IPS DF 19.7 (cell line): Measurements from ENCODE around the gene L3MBTL3.
"Not testable (repeated sequence)": the region's sequence is repeated elsewhere in the genome, so short reads cannot be mapped to it uniquely, and the experiment has no call there.

Experiments used
- DNase-seq: peaks from one replicate; pipeline ENCODE4 v3.0.0-alpha.2; 2013; ENCODE audit warnings: low read depth, low spot score

The L3MBTL3 gene

GRCh38 chr6:130075879-130076460 lies 57.6 kb downstream of the L3MBTL3 start:
- no peak for DNase-seq

GRCh38 chr6:130076512-130076911 lies 58.1 kb downstream of the L3MBTL3 start:
- DNase-seq, result no peak

- DNase-seq, result no peak
Observed at GRCh38 chr6:130090796-130091195, 72.4 kb downstream of the L3MBTL3 start.

GRCh38 chr6:130093546-130093945 lies 75.2 kb downstream of the L3MBTL3 start:
- no peak for DNase-seq

- DNase-seq, result no peak
Observed at GRCh38 chr6:130098317-130098716, 79.9 kb downstream of the L3MBTL3 start.

GRCh38 chr6:130099119-130099518 lies 80.7 kb downstream of the L3MBTL3 start:
- DNase-seq, result no peak

GRCh38 chr6:130105996-130106704 lies 87.8 kb downstream of the L3MBTL3 start:
- no peak for DNase-seq

- no peak for DNase-seq
Observed at GRCh38 chr6:130107710-130108109, 89.3 kb downstream of the L3MBTL3 start.

GRCh38 chr6:130111031-130111430 lies 92.7 kb downstream of the L3MBTL3 start:
- no peak for DNase-seq

- DNase-seq, result no peak
Observed at GRCh38 chr6:130113201-130113710, 94.9 kb downstream of the L3MBTL3 start.

GRCh38 chr6:130115036-130115435 lies 96.7 kb downstream of the L3MBTL3 start:
- no peak for DNase-seq

GRCh38 chr6:130116273-130116672 lies 97.9 kb downstream of the L3MBTL3 start:
- DNase-seq, result no peak

- not testable (repeated sequence) for DNase-seq
Observed at GRCh38 chr6:130117187-130117701, 98.9 kb downstream of the L3MBTL3 start.

GRCh38 chr6:130118236-130118635 lies 99.9 kb downstream of the L3MBTL3 start:
- no peak for DNase-seq

GRCh38 chr6:130119211-130119610 lies 100.8 kb downstream of the L3MBTL3 start:
- no peak for DNase-seq

- DNase-seq, result no peak
Observed at GRCh38 chr6:130120731-130121130, 102.3 kb downstream of the L3MBTL3 start.

GRCh38 chr6:130122243-130122642 lies 103.9 kb downstream of the L3MBTL3 start:
- no peak for DNase-seq

- no peak for DNase-seq
Observed at GRCh38 chr6:130127195-130127594, 108.8 kb downstream of the L3MBTL3 start.

- no peak for DNase-seq
Observed at GRCh38 chr6:130128326-130128725, 109.9 kb downstream of the L3MBTL3 start.

- no peak for DNase-seq
Observed at GRCh38 chr6:130129762-130130246, 111.4 kb downstream of the L3MBTL3 start.

GRCh38 chr6:130132286-130132701 lies 113.9 kb downstream of the L3MBTL3 start:
- no peak for DNase-seq

- DNase-seq, result no peak
Observed at GRCh38 chr6:130134582-130134981, 116.2 kb downstream of the L3MBTL3 start.

GRCh38 chr6:130136798-130137197 lies 118.4 kb downstream of the L3MBTL3 start:
- DNase-seq, result no peak
